Trophoblast cell (in vitro differentiated cells and primary cell): ENCODE data around the gene CFAP99.

Source experiments
- DNase-seq, 2 donors: peaks; one replicate each; pipeline ENCODE4 v3.0.0-alpha.2; 2016
- H2AFZ ChIP-seq: 2 replicates; pipeline ENCODE4 v1.6.1; 2013; ENCODE audit warnings: low read length, moderate library complexity, mild to moderate bottlenecking; ENCODE audit not compliant: insufficient read depth, poor library complexity
- H2AK5ac ChIP-seq: 2 replicates; pipeline ENCODE4 v1.6.1; 2013; ENCODE audit warnings: mild to moderate bottlenecking, low read length
- H2BK120ac ChIP-seq: 2 replicates; pipeline ENCODE4 v1.6.1; 2013; ENCODE audit warnings: low read length, mild to moderate bottlenecking, moderate library complexity; ENCODE audit not compliant: insufficient read depth, poor library complexity
- H2BK12ac ChIP-seq: 2 replicates; pipeline ENCODE4 v1.6.1; 2013; ENCODE audit warnings: mild to moderate bottlenecking, low read length, moderate library complexity
- H2BK5ac ChIP-seq: 2 replicates; pipeline ENCODE4 v1.6.1; 2013; ENCODE audit warnings: low read length, low read depth, moderate library complexity, mild to moderate bottlenecking; ENCODE audit not compliant: poor library complexity
- H3K14ac ChIP-seq: 2 replicates; pipeline ENCODE4 v1.6.1; 2013; ENCODE audit warnings: mild to moderate bottlenecking, low read length
- H3K18ac ChIP-seq: 2 replicates; pipeline ENCODE4 v1.6.1; 2013; ENCODE audit warnings: mild to moderate bottlenecking, low read length
- H3K23ac ChIP-seq: 2 replicates; pipeline ENCODE4 v1.6.1; 2013; ENCODE audit warnings: low read length
- H3K27ac ChIP-seq: 2 replicates; pipeline ENCODE4 v1.5.1; 2013; ENCODE audit warnings: low read depth, mild to moderate bottlenecking, inconsistent platforms, low read length, moderate library complexity
- H3K27me3 ChIP-seq: 2 replicates; pipeline ENCODE4 v1.6.1; 2013; ENCODE audit warnings: inconsistent platforms, mild to moderate bottlenecking, low read length, moderate library complexity; ENCODE audit not compliant: insufficient read depth
- H3K36me3 ChIP-seq, 2 experiments: 1 replicate in 1 of 2; 2 replicates in 1 of 2; pipeline ENCODE4 v1.6.1; 2013; ENCODE audit warnings: low read length in 2 of 2, mild to moderate bottlenecking in 2 of 2, moderate library complexity in 1 of 2; ENCODE audit not compliant: insufficient read depth in 2 of 2, control insufficient read depth in 1 of 2
- H3K4ac ChIP-seq: 2 replicates; pipeline ENCODE4 v1.6.1; 2013; ENCODE audit warnings: low read depth, mild to moderate bottlenecking, low read length, moderate library complexity
- H3K4me1 ChIP-seq, 2 experiments: 1 replicate in 1 of 2; 2 replicates in 1 of 2; pipeline ENCODE4 v1.6.1; 2013; ENCODE audit warnings: low read length in 2 of 2, mild to moderate bottlenecking in 2 of 2, moderate library complexity in 1 of 2; ENCODE audit not compliant: insufficient read depth in 2 of 2, control insufficient read depth in 1 of 2
- H3K4me2 ChIP-seq: 2 replicates; pipeline ENCODE4 v1.6.1; 2013; ENCODE audit warnings: inconsistent platforms, mild to moderate bottlenecking, low read length, moderate library complexity
- H3K4me3 ChIP-seq: 2 replicates; pipeline ENCODE4 v1.5.1; 2013; ENCODE audit warnings: mild to moderate bottlenecking, low read depth, low read length, inconsistent platforms
- H3K79me1 ChIP-seq: one replicate; pipeline ENCODE4 v1.6.1; 2013; ENCODE audit warnings: low read length
- H3K79me2 ChIP-seq: 2 replicates; pipeline ENCODE4 v1.6.1; 2013; ENCODE audit warnings: low read length, mild to moderate bottlenecking; ENCODE audit not compliant: control insufficient read depth, insufficient read depth, poor library complexity
- H3K9ac ChIP-seq: 2 replicates; pipeline ENCODE4 v1.6.1; 2013; ENCODE audit warnings: mild to moderate bottlenecking, low read length
- H3K9me3 ChIP-seq: 2 replicates; pipeline ENCODE4 v1.6.1; 2013; ENCODE audit warnings: low read depth, mild to moderate bottlenecking, control low read depth, inconsistent platforms, low read length; ENCODE audit not compliant: insufficient read depth
- H4K12ac ChIP-seq: 2 replicates; pipeline ENCODE4 v1.6.1; 2013; ENCODE audit warnings: low read depth, mild to moderate bottlenecking, low read length, moderate library complexity
- H4K8ac ChIP-seq: 2 replicates; pipeline ENCODE4 v1.6.1; 2013; ENCODE audit warnings: low read depth, mild to moderate bottlenecking, low read length, moderate library complexity
- H4K91ac ChIP-seq: one replicate; pipeline ENCODE4 v1.6.1; 2013; ENCODE audit warnings: low read depth, mild to moderate bottlenecking, low read length, moderate library complexity
- WGBS: extraction: QIAGEN DNeasy Blood & Tissue Kit; methylation state at CpG from one replicate; pipeline ENCODE4 v1.1.7; 2013; ENCODE audit warnings: missing lambda C conversion rate; ENCODE audit not compliant: insufficient read length, insufficient coverage; ENCODE audit errors: extremely low coverage; 5-methylcytosine and 5-hydroxymethylcytosine counted together

CFAP99 gene

DNA sequence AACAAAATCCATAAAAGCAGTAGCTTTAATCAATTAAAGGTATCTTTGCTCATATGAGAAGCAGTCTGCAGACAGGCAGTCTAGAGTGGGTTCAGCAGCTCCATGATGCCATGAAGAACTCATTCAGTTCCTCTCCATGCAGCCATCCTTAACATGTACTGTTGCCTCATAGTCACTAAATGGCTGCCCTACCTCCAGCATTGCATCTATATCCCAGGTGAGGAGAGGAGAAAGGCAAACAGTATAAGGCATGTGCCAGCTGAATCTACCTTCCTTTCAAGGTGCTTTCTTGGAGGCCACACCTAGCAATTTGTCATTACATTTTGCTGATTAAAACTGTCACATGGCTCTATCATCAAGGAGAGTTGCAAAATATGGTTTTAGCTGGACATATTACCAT, 13.2 kb downstream of the CFAP99 start:
- Histone ChIP-seq H3K4me3 (no peak overlapping the region), H3K14ac (no peak overlapping the region), H2AFZ (no peak overlapping the region), H4K91ac (no peak overlapping the region), H3K9me3 (no peaks in the 10 kb centered on the region), H2BK120ac (no peak overlapping the region), H3K18ac (no peak overlapping the region), H3K27me3 (no peaks in the 10 kb centered on the region), H4K8ac (no peak overlapping the region), H3K79me2 (no peaks in the 10 kb centered on the region), H2AK5ac (no peak overlapping the region), H2BK12ac (no peak overlapping the region), H2BK5ac (no peak overlapping the region), H3K4ac (no peak overlapping the region), H3K4me2 (no peak overlapping the region), H3K27ac (no peak overlapping the region), H3K4me1 (no peaks in the 10 kb centered on the region), H3K79me1 (no peaks in the 10 kb centered on the region), H3K9ac (no peak overlapping the region), H4K12ac (no peak overlapping the region), H3K23ac (no peak overlapping the region), H3K36me3 (no peaks in the 10 kb centered on the region)
- no peak for DNase-seq

DNA sequence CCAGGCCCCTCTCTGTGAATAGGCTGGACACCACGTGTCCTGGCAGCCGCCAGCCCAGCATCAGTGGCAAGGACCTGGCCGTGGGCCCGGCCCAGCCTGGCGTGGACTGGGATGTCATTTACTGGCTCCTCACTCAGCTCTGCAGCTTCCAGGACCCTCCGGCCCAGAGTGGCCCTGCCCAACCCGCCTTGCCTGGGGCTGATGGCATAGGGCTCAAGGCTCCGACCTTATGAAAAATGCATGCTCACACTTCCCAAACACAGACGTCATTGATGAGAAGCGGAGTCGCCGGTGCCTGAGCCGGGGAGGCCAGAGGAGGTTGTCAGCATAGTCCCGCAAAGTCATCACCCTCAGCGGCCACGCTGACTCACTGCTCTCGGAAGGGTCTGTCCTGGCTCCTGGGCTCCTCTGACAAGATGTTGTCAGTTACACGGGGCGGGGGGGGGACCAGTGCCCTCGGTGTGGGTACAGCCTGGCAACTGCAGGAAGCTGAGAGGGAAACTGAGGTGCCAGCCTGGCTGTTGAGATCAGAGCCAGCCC, 14.3 kb downstream of the CFAP99 start:
- no peak overlapping the region for H2BK12ac ChIP-seq
- DNase-seq, result no peak
- no peak overlapping the region for H2AFZ ChIP-seq
- H3K27ac ChIP-seq, result no peak overlapping the region
- no peak overlapping the region for H3K23ac ChIP-seq
- no peaks in the 10 kb centered on the region for H3K4me1 ChIP-seq
- no peaks in the 10 kb centered on the region for H3K79me1 ChIP-seq
- no peak overlapping the region for H2AK5ac ChIP-seq
- H3K9ac ChIP-seq, result no peak overlapping the region
- no peak overlapping the region for H3K14ac ChIP-seq
- no peak overlapping the region for H2BK120ac ChIP-seq
- no peak overlapping the region for H4K12ac ChIP-seq
- H3K18ac ChIP-seq, result no peak overlapping the region
- no peaks in the 10 kb centered on the region for H3K79me2 ChIP-seq
- H3K4ac ChIP-seq, result no peak overlapping the region
- H2BK5ac ChIP-seq, result no peak overlapping the region
- no peak overlapping the region for H4K8ac ChIP-seq
- H3K4me2 ChIP-seq, result no peak overlapping the region
- no peak overlapping the region for H4K91ac ChIP-seq
- no peaks in the 10 kb centered on the region for H3K27me3 ChIP-seq
- no peaks in the 10 kb centered on the region for H3K9me3 ChIP-seq
- WGBS, result no CpG with 5 or more reads among the region's 20 CpGs
- no peak overlapping the region for H3K4me3 ChIP-seq
- H3K36me3 ChIP-seq, result no peaks in the 10 kb centered on the region

- no peaks in the 10 kb centered on the region for H3K36me3 ChIP-seq
- H3K27ac ChIP-seq, result no peak overlapping the region
- no peak overlapping the region for H2AFZ ChIP-seq
- H4K8ac ChIP-seq, result no peak overlapping the region
- H2AK5ac ChIP-seq, result no peak overlapping the region
- H3K9ac ChIP-seq, result no peak overlapping the region
- H2BK5ac ChIP-seq, result no peak overlapping the region
- H3K4ac ChIP-seq, result no peak overlapping the region
- no peaks in the 10 kb centered on the region for H3K79me1 ChIP-seq
- no peak overlapping the region for H3K14ac ChIP-seq
- no peaks in the 10 kb centered on the region for H3K4me1 ChIP-seq
- H3K4me3 ChIP-seq, result no peak overlapping the region
- H3K79me2 ChIP-seq, result no peaks in the 10 kb centered on the region
- no peak overlapping the region for H3K23ac ChIP-seq
- H2BK120ac ChIP-seq, result no peak overlapping the region
- no peaks in the 10 kb centered on the region for H3K27me3 ChIP-seq
- no peak overlapping the region for H3K4me2 ChIP-seq
- H3K18ac ChIP-seq, result no peak overlapping the region
- no CpG with 5 or more reads among the region's 29 CpGs for WGBS
- H4K91ac ChIP-seq, result no peak overlapping the region
- no peak overlapping the region for H2BK12ac ChIP-seq
- no peaks in the 10 kb centered on the region for H3K9me3 ChIP-seq
- H4K12ac ChIP-seq, result no peak overlapping the region
- DNase-seq, result no peak
Measured at GRCh38 chr4:2433609-2434350, 15.0 kb downstream of the CFAP99 start.

DNA sequence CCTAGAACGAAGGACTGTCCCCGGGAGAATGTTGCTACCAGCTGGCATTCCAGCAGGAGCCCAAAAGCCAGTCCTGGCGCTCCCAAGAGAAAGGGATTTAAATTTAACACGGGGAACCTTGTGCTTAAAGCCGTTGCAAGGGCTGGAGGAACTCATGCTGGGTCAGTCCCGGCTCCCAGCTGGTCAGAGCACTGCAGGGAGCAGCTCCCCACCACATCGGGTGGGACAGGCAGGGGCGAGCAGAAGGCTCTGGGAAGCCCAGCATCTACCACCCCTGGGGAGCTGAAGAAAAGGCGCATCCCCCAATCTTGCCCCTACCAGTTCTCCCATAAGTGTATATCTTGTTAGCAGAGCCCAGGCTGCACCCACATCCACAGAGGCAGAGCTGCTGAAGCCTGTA, 15.7 kb downstream of the CFAP99 start:
- Histone ChIP-seq H4K8ac (no peak overlapping the region), H2BK120ac (no peak overlapping the region), H3K79me2 (no peaks in the 10 kb centered on the region), H4K12ac (no peak overlapping the region), H2BK5ac (no peak overlapping the region), H3K9me3 (no peaks in the 10 kb centered on the region), H3K4ac (no peak overlapping the region), H3K18ac (no peak overlapping the region), H3K27ac (no peak overlapping the region), H3K23ac (no peak overlapping the region), H3K36me3 (no peaks in the 10 kb centered on the region), H3K9ac (no peak overlapping the region), H3K27me3 (no peaks in the 10 kb centered on the region), H2AK5ac (no peak overlapping the region), H2BK12ac (no peak overlapping the region), H4K91ac (no peak overlapping the region), H3K14ac (no peak overlapping the region), H3K4me3 (no peak overlapping the region), H2AFZ (no peak overlapping the region), H3K79me1 (no peaks in the 10 kb centered on the region), H3K4me1 (no peaks in the 10 kb centered on the region), H3K4me2 (no peak overlapping the region)
- no peak for DNase-seq
- no CpG with 5 or more reads among the region's 9 CpGs for WGBS
